Testis (tissue), 2 donors: ENCODE data around the gene GPX6.

Source experiments
- CTCF ChIP-seq, 3 experiments: fragments of 450-650 bp in 2 of 3; fragments of 200-600 bp in 1 of 3; sonication (generic) in 1 of 3; IDR thresholded peaks; one replicate each; pipeline ENCODE4 v1.5.1; 2016 to 2019; ENCODE audit warnings: antibody characterized with exemption in 3 of 3, mild to moderate bottlenecking in 2 of 3, moderate library complexity in 1 of 3
- POLR2A ChIP-seq: fragments of 450-650 bp; IDR thresholded peaks from one replicate; pipeline ENCODE4 v1.6.1; 2017; ENCODE audit warnings: antibody characterized with exemption, mild to moderate bottlenecking, moderate library complexity

GRCh38 chr6:28553986-28554881 lies 38.6 kb upstream of the GPX6 start:
- no peak for TF ChIP-seq CTCF (IDR thresholded peaks at IDR 0.05)
- TF ChIP-seq POLR2A: no peak
